GM12878 (cell line): Measurements from ENCODE around the gene AIF1. TPM values are rescaled to one million over a fixed set of nuclear protein-coding genes. Genes with fewer than 3 reads are reported as not detected.

Source experiments
- ATAC-seq: fragments of 200-7000 bp; cut with Tn5 transposase; 3 replicates; pipeline ENCODE4 v1.9.1; 2020; ENCODE audit warnings: mild to moderate bottlenecking, moderate library complexity
- BruUV-seq: library from RNA; stranded (reverse); fragments of 400-500 nt; replicated peaks from 2 replicates; lab custom pipeline; 2021; lab: Mats Ljungman, UMichigan
- CTCF ChIA-PET: fragments of 300-600 bp; sonication (Branson Sonifier 250); formaldehyde crosslinking; extraction: SDS; loops from one replicate; lab custom pipeline; 2021; ENCODE audit warnings: inconsistent platforms; lab: Yijun Ruan, JAX
- POLR2A ChIA-PET: fragments of 350-600 bp; formaldehyde crosslinking; extraction: SDS; loops from one replicate; lab custom pipeline; 2021; ENCODE audit warnings: inconsistent platforms; lab: Charles Lee
- RAD21 ChIA-PET: fragments of 300-600 bp; sonication (Branson Sonifier 250); formaldehyde crosslinking; loops from one replicate; lab custom pipeline; 2023; ENCODE audit warnings: antibody characterized with exemption; ENCODE audit not compliant: unreplicated experiment; lab: Charles Lee
- SMC1A ChIA-PET: fragments of 300-600 bp; sonication (Branson Sonifier 250); formaldehyde crosslinking; loops from one replicate; lab custom pipeline; 2023; ENCODE audit not compliant: unreplicated experiment, uncharacterized antibody; lab: Charles Lee
- DNase-seq: peaks from one replicate; pipeline ENCODE4 v3.0.0-alpha.2; 2011; ENCODE audit warnings: low read depth, low spot score
- FAIRE-seq: peaks from 3 replicates; lab custom pipeline; 2011; peaks lifted over from hg19 to GRCh38; lab: Jason Lieb, UNC
- H2AFZ ChIP-seq: 2 replicates; pipeline ENCODE4 v1.6.0; 2011; ENCODE audit warnings: low read depth, low read length, control low read depth; ENCODE audit not compliant: control insufficient read depth
- H3K27ac ChIP-seq: 2 replicates; pipeline ENCODE4 v1.5.1; 2011; ENCODE audit warnings: control low read depth; ENCODE audit not compliant: control insufficient read depth, insufficient read depth
- H3K27me3 ChIP-seq, 2 experiments: replicated peaks in 1 of 2; 2 replicates each; pipeline versions ENCODE4 v1.6.0 to v1.6.1; 2011; ENCODE audit warnings: low read length in 1 of 2; ENCODE audit not compliant: control insufficient read depth in 2 of 2, insufficient read depth in 2 of 2
- H3K36me3 ChIP-seq, 2 experiments: 2 replicates each; pipeline ENCODE4 v1.5.1; 2011; ENCODE audit warnings: low read length in 1 of 2; ENCODE audit not compliant: control insufficient read depth in 2 of 2, insufficient read depth in 2 of 2
- H3K4me1 ChIP-seq: 2 replicates; pipeline ENCODE4 v1.6.1; 2011; ENCODE audit warnings: mild to moderate bottlenecking, low read length, moderate library complexity, mixed read lengths; ENCODE audit not compliant: control insufficient read depth, insufficient read depth
- H3K4me2 ChIP-seq: 2 replicates; pipeline ENCODE4 v1.6.0; 2011; ENCODE audit warnings: control low read depth; ENCODE audit not compliant: control insufficient read depth, insufficient read depth
- H3K4me3 ChIP-seq: fragments of 200-600 bp; sonication (generic); 2 replicates; pipeline ENCODE4 v1.5.1; 2016
- H3K79me2 ChIP-seq: 2 replicates; pipeline ENCODE4 v1.6.0; 2011; ENCODE audit warnings: low read length; ENCODE audit not compliant: control insufficient read depth, insufficient read depth
- H3K9ac ChIP-seq: 2 replicates; pipeline ENCODE4 v1.8.0; 2011; ENCODE audit warnings: low read length, control low read depth, mixed read lengths; ENCODE audit not compliant: control insufficient read depth, insufficient read depth
- H3K9me3 ChIP-seq: replicated peaks from 3 replicates; pipeline ENCODE4 v1.5.1; 2011; ENCODE audit warnings: mild to moderate bottlenecking, low read length; ENCODE audit not compliant: control insufficient read depth, insufficient read depth
- H4K20me1 ChIP-seq: 2 replicates; pipeline ENCODE4 v1.6.0; 2011; ENCODE audit not compliant: control insufficient read depth, insufficient read depth
- BHLHE40 ChIP-seq, 2 experiments: fragments of 450-650 bp in 1 of 2; IDR thresholded peaks; 2 replicates each; pipeline ENCODE4 v1.6.1; 2011 to 2017; ENCODE audit warnings: low read depth in 2 of 2, borderline replicate concordance in 1 of 2, improper control_type of control experiment in 1 of 2, low read length in 1 of 2, mild to moderate bottlenecking in 1 of 2
- GATAD2B ChIP-seq: fragments of 450-650 bp; conservative IDR thresholded peaks from 2 replicates; pipeline ENCODE4 v1.6.1; 2017; ENCODE audit warnings: low read depth, mild to moderate bottlenecking, moderate library complexity
- IRF4 ChIP-seq: IDR thresholded peaks from 2 replicates; pipeline ENCODE4 v1.6.1; 2011; ENCODE audit warnings: low read depth, low read length
- MEF2B ChIP-seq: fragments of 450-650 bp; IDR thresholded peaks from 2 replicates; pipeline ENCODE4 v1.6.1; 2018; ENCODE audit warnings: mild to moderate bottlenecking, moderate library complexity; ENCODE audit not compliant: partially characterized antibody, poor library complexity, severe bottlenecking
- NR2F1 ChIP-seq: fragments of 450-650 bp; conservative IDR thresholded peaks from 2 replicates; pipeline ENCODE4 v1.6.1; 2017; ENCODE audit warnings: mild to moderate bottlenecking
- RAD51 ChIP-seq: fragments of 450-650 bp; IDR thresholded peaks from 2 replicates; pipeline ENCODE4 v1.6.1; 2016; ENCODE audit warnings: moderate library complexity, mild to moderate bottlenecking, inconsistent platforms
- TCF12 ChIP-seq: IDR thresholded peaks from 2 replicates; pipeline ENCODE4 v1.6.1; 2011; ENCODE audit warnings: low read depth, mild to moderate bottlenecking, low read length
- YY1 ChIP-seq: IDR thresholded peaks from 2 replicates; pipeline ENCODE4 v1.6.1; 2011; ENCODE audit warnings: low read depth, mild to moderate bottlenecking, low read length
- ZNF24 ChIP-seq: fragments of 450-650 bp; IDR thresholded peaks from 2 replicates; pipeline ENCODE4 v1.6.1; 2017; ENCODE audit warnings: antibody characterized with exemption, mild to moderate bottlenecking
- WGBS: methylation state at CpG from one replicate; pipeline ENCODE4 v1.1.6; 2016; ENCODE audit warnings: low lambda C conversion rate; ENCODE audit not compliant: insufficient replicate concordance, insufficient coverage; ENCODE audit errors: missing lambda C conversion rate; 5-methylcytosine and 5-hydroxymethylcytosine counted together
- in situ Hi-C: fragments of 300-500 bp; cut with MboI; formaldehyde crosslinking; loops from 9 replicates; pipeline ENCODE4 v1.14.3; 2018; ENCODE audit warnings: mixed read lengths
- intact Hi-C: fragments of 100-400 bp; cut with micrococcal nuclease; formaldehyde crosslinking; loops from one replicate; pipeline ENCODE4 v1.14.2; 2022; ENCODE audit not compliant: unreplicated experiment
- polyA plus RNA-seq, 11 experiments: library from polyadenylated mRNA; depleted of rRNA in 4 of 11; unstranded in 6 of 11; stranded (reverse) in 5 of 11; fragments of >200 nt; fragmentation: Nextera tagmentation in 4 of 11; fragmentation: Illumina TruSeq in 1 of 11; extraction: Ambion mirVana in 4 of 11; extraction: Trizol in 1 of 11; gene quantifications; 1 replicate in 1 of 11; 2 replicates in 10 of 11; pipeline versions ENCODE4 v1.2.1 to v1.2.3, GENCODE V29; 2011 to 2016; ENCODE audit warnings: inconsistent platforms in 2 of 11, missing spikeins in 2 of 11, low read depth in 1 of 11
- total RNA-seq, 4 experiments: library from RNA; depleted of rRNA in 3 of 4; stranded (reverse); fragments of >200 nt in 3 of 4; fragmentation: Illumina TruSeq in 1 of 4; extraction: Trizol in 1 of 4; gene quantifications; 2 replicates each; pipeline versions ENCODE4 v1.2.1 to v1.2.3, GENCODE V29; 2013 to 2021
- TF ChIP-seq, protein P1 (sequence below): IDR thresholded peaks from 2 replicates; pipeline ENCODE4 v1.6.1; 2011; ENCODE audit warnings: borderline replicate concordance, low read depth, mild to moderate bottlenecking, moderate library complexity, low read length; ENCODE audit not compliant: insufficient read depth, poor library complexity, severe bottlenecking
- TF ChIP-seq, protein P2 (sequence below): fragments of 450-650 bp; IDR thresholded peaks from 2 replicates; pipeline ENCODE4 v1.6.1; 2017; ENCODE audit warnings: mild to moderate bottlenecking, moderate library complexity
- TF ChIP-seq, protein P3 (sequence below): IDR thresholded peaks from 2 replicates; pipeline ENCODE4 v1.6.1; 2011; ENCODE audit warnings: low read depth, low read length, improper control_type of control experiment, borderline replicate concordance

The AIF1 gene
- total and polyA plus RNA-seq, 10 of the 15 experiments (the other 5 are each of a cell fraction or from before 2014, with no cell fraction given), result 1.9 to 256 (median 134) TPM

DNA sequence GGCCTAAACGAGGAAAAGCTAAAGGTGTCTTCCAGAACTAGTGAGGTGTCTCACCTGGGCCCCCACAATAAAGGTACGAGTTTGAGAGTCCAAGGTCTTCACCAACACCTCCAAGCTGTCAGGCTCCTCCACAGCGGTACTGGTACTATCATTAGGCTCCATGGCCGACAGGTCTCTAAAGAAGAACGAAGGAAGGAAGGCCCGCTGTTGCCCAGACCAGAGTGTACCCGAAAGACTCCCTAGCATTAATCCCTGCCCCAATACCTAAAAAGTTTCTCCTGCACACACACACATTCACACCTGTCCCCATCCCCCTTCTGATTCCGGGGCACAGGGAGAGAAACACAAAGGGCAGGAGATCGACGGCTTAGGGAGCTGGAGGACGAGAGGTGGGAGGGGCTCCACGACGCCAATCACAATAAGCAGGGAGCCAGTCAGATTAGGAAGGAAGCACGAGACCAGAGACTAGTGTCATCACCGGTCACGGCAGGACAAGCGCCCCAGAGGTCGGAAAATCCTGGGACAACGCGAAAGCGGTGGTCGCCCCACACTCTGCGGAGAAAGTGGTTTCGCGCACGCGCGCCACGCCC lies 36.7 kb downstream of the AIF1 start (continued):
- TF ChIP-seq, protein P1, sequence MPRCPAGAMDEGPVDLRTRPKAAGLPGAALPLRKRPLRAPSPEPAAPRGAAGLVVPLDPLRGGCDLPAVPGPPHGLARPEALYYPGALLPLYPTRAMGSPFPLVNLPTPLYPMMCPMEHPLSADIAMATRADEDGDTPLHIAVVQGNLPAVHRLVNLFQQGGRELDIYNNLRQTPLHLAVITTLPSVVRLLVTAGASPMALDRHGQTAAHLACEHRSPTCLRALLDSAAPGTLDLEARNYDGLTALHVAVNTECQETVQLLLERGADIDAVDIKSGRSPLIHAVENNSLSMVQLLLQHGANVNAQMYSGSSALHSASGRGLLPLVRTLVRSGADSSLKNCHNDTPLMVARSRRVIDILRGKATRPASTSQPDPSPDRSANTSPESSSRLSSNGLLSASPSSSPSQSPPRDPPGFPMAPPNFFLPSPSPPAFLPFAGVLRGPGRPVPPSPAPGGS, result no peak
- TF ChIP-seq IRF4 (0 out of 2 replicates have a peak, but pooled peaks have one; percentile 4), GATAD2B (0 out of 2 replicates have a peak, but pooled peaks have one; percentile 5), YY1 (peak; percentile 29; the same call in 1 of the 2 replicates)

DNA sequence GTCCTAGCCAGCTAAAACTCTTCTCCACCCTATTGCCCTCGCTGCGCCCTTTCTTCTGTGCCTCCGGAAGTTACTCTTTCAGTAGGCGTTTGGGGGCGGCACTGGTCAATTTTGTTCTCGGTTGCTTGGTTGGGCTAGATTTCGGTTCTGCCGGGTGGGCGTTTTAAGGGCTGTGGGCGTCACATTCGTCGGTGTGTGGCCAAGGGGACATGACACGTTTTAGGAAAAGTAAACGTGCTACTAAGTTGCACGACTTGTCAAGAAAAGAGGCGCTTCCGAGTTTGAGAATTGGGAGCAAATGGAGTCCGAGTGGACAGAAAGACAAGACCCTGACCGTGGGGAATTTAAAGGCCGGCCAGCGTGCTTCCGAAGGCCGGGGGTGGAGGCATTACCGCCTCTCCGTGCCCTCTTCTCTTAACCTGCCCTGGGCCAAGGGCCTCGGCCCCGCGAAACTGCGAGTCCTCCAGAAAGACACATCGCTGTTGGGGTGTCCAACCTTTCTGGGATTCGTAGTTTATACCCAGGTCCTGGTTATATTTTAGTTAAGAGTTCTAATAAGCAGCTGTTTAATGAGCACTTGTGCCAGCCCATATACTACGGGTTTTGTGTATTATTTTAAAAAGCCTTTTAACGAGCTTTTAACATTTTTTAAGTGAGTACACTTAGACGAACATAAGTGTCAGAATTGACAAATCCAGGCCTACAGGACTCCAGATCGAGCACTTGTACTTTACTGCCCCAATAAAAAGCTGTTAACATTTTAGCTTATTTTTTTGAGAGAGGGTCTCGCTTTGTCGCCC lies 38.1 kb downstream of the AIF1 start:
- H3K36me3 ChIP-seq, result peaks cover 10 to 22% of the 10 kb centered on the region in 2 experiments
- WGBS, result 7% methylated on average over 37 of the region's 37 CpGs
- intact Hi-C loops, result loop anchor here (1.0 to 2.0 kb wide), 3 partner anchors 33 to 156 kb away; partner anchors contain the start of genes ATP6V1G2, NFKBIL1 and PRRC2A
- TF ChIP-seq TCF12, result no peak
- TF ChIP-seq ZNF24, result no peak
- TF ChIP-seq RAD51, result no peak
- TF ChIP-seq BHLHE40 (IDR thresholded peaks at IDR 0.05; ENCODE audit: borderline replicate concordance in 1 of 2, low read depth in 2 of 2, low read length in 1 of 2), result peak; percentile 86
- TF ChIP-seq NR2F1, result peak; percentile 82; the same call in 1 of the 2 replicates
- TF ChIP-seq, protein P2, sequence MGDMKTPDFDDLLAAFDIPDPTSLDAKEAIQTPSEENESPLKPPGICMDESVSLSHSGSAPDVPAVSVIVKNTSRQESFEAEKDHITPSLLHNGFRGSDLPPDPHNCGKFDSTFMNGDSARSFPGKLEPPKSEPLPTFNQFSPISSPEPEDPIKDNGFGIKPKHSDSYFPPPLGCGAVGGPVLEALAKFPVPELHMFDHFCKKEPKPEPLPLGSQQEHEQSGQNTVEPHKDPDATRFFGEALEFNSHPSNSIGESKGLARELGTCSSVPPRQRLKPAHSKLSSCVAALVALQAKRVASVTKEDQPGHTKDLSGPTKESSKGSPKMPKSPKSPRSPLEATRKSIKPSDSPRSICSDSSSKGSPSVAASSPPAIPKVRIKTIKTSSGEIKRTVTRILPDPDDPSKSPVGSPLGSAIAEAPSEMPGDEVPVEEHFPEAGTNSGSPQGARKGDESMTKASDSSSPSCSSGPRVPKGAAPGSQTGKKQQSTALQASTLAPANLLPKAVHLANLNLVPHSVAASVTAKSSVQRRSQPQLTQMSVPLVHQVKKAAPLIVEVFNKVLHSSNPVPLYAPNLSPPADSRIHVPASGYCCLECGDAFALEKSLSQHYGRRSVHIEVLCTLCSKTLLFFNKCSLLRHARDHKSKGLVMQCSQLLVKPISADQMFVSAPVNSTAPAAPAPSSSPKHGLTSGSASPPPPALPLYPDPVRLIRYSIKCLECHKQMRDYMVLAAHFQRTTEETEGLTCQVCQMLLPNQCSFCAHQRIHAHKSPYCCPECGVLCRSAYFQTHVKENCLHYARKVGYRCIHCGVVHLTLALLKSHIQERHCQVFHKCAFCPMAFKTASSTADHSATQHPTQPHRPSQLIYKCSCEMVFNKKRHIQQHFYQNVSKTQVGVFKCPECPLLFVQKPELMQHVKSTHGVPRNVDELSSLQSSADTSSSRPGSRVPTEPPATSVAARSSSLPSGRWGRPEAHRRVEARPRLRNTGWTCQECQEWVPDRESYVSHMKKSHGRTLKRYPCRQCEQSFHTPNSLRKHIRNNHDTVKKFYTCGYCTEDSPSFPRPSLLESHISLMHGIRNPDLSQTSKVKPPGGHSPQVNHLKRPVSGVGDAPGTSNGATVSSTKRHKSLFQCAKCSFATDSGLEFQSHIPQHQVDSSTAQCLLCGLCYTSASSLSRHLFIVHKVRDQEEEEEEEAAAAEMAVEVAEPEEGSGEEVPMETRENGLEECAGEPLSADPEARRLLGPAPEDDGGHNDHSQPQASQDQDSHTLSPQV, result no peak
- TF ChIP-seq, protein P3, sequence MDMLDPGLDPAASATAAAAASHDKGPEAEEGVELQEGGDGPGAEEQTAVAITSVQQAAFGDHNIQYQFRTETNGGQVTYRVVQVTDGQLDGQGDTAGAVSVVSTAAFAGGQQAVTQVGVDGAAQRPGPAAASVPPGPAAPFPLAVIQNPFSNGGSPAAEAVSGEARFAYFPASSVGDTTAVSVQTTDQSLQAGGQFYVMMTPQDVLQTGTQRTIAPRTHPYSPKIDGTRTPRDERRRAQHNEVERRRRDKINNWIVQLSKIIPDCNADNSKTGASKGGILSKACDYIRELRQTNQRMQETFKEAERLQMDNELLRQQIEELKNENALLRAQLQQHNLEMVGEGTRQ, result no peak; the same call in 1 of the 2 replicates
- TF ChIP-seq MEF2B, result no peak

More for the DNA sequence above, 38.1 kb downstream of the AIF1 start:
- TSS peak; percentile 99 for BruUV-seq
- FAIRE-seq (peak; percentile 96), DNase-seq (no peak), ATAC-seq (peak; percentile 84)
- Histone ChIP-seq H3K4me3 (peak overlapping the region; percentile 91), H3K27ac (peak overlapping the region; percentile 99), H3K9ac (peak overlapping the region; percentile 91), H3K79me2 (peaks cover 50% of the 10 kb centered on the region), H4K20me1 (no peaks in the 10 kb centered on the region; the same call in 1 of the 2 replicates), H3K4me1 (peaks cover 8% of the 10 kb centered on the region; the same call in 1 of the 2 replicates), H3K9me3 (no peaks in the 10 kb centered on the region), H3K4me2 (peak overlapping the region; percentile 75), H2AFZ (peak overlapping the region; percentile 87), H3K27me3 (no peaks in the 10 kb centered on the region)
- SMC1A ChIA-PET, result interaction anchor here (0.7 to 5.0 kb wide), 17 partner anchors 8 to 210 kb away, joined by 3 to 31 read pairs (median 4); partner anchors contain the start of genes AIF1, C6orf47, GPANK1 and NEU1
- POLR2A ChIA-PET, result interaction anchor here (0.6 to 6.3 kb wide), 24 partner anchors 10 to 306 kb away, joined by 3 to 107 read pairs (median 4); partner anchors contain the start of genes C6orf47, CLIC1, CSNK2B and DDX39B
- in situ Hi-C loops, result no loop called here
- RAD21 ChIA-PET, result interaction anchor here (0.7 to 2.5 kb wide), 14 partner anchors 8 to 210 kb away, joined by 3 to 11 read pairs (median 3); partner anchors contain the start of genes C6orf47, CLIC1, GPANK1 and NEU1
- CTCF ChIA-PET, result interaction anchor here (0.6 to 3.6 kb wide), 13 partner anchors 8 to 177 kb away, joined by 3 to 19 read pairs (median 4); partner anchors contain the start of genes ABHD16A, C6orf47 and GPANK1
